OCI-LY7 (cell line): ENCODE data around the gene STXBP5. TPM values are rescaled to one million over a fixed set of nuclear protein-coding genes. Genes with fewer than 3 reads are reported as not detected.

Experiments
- BruUV-seq: library from RNA; stranded (reverse); fragments of 400-500 nt; replicated peaks from 2 replicates; lab custom pipeline; 2021; lab: Mats Ljungman, UMichigan
- CTCF ChIA-PET: fragments of 300-600 bp; sonication (Branson Sonifier 250); formaldehyde crosslinking; loops from one replicate; lab custom pipeline; 2022; ENCODE audit warnings: antibody characterized with exemption; ENCODE audit not compliant: unreplicated experiment; lab: Charles Lee
- POLR2A ChIA-PET: fragments of 300-600 bp; sonication (Branson Sonifier 250); formaldehyde crosslinking; loops from one replicate; lab custom pipeline; 2022; ENCODE audit warnings: antibody characterized with exemption; lab: Charles Lee
- DNase-seq: peaks from one replicate; pipeline ENCODE4 v3.0.0-alpha.2; 2015; ENCODE audit warnings: low spot score
- H2AFZ ChIP-seq: fragments of 200-600 bp; sonication (generic), shearing (Covaris generic); 2 replicates; pipeline ENCODE4 v1.6.1; 2014; ENCODE audit warnings: mild to moderate bottlenecking, antibody characterized with exemption, low read length, moderate library complexity
- H3K27ac ChIP-seq: fragments of 200-600 bp; sonication (generic); 2 replicates; pipeline ENCODE4 v1.5.1; 2014; ENCODE audit warnings: mixed run types, low read depth, mild to moderate bottlenecking, moderate library complexity, low read length, inconsistent platforms; ENCODE audit not compliant: poor library complexity, severe bottlenecking
- H3K36me3 ChIP-seq: fragments of 200-600 bp; sonication (generic); 2 replicates; pipeline ENCODE4 v1.6.1; 2014; ENCODE audit warnings: mild to moderate bottlenecking, antibody characterized with exemption, low read length, moderate library complexity, mixed read lengths; ENCODE audit not compliant: insufficient read depth
- H3K4me1 ChIP-seq: fragments of 200-600 bp; sonication (generic); 2 replicates; pipeline ENCODE4 v1.5.1; 2014; ENCODE audit warnings: mild to moderate bottlenecking, low read length; ENCODE audit not compliant: insufficient read depth, poor library complexity, severe bottlenecking
- H3K4me2 ChIP-seq: fragments of 200-600 bp; sonication (generic); 2 replicates; pipeline ENCODE4 v1.6.1; 2014; ENCODE audit warnings: mild to moderate bottlenecking, low read length
- H3K4me3 ChIP-seq: fragments of 200-600 bp; sonication (generic); 2 replicates; pipeline ENCODE4 v1.5.1; 2014; ENCODE audit warnings: mild to moderate bottlenecking, low read depth, low read length; ENCODE audit not compliant: poor library complexity, severe bottlenecking
- H3K79me2 ChIP-seq: fragments of 200-600 bp; sonication (generic); 2 replicates; pipeline ENCODE4 v1.6.1; 2016; ENCODE audit warnings: low read depth, mild to moderate bottlenecking, low read length, moderate library complexity, mixed read lengths; ENCODE audit not compliant: insufficient read depth
- H3K9me2 ChIP-seq: fragments of 200-600 bp; sonication (generic); 2 replicates; pipeline ENCODE4 v1.6.1; 2016; ENCODE audit warnings: mild to moderate bottlenecking, low read length, mixed read lengths; ENCODE audit not compliant: insufficient read depth
- H3K9me3 ChIP-seq: fragments of 200-600 bp; sonication (generic); 2 replicates; pipeline ENCODE4 v1.6.1; 2014; ENCODE audit warnings: mild to moderate bottlenecking, mixed run types, low read length, mixed read lengths
- H4K20me1 ChIP-seq: fragments of 200-600 bp; sonication (generic); 2 replicates; pipeline ENCODE4 v1.6.1; 2014; ENCODE audit warnings: mild to moderate bottlenecking, antibody characterized with exemption, low read length, moderate library complexity, mixed read lengths; ENCODE audit not compliant: insufficient read depth
- EZH2phosphoT487 ChIP-seq: fragments of 200-600 bp; sonication (generic); IDR thresholded peaks from 2 replicates; pipeline ENCODE4 v1.6.1; 2018; ENCODE audit warnings: low read depth, borderline replicate concordance, mild to moderate bottlenecking, mixed run types, antibody characterized with exemption, low read length, moderate library complexity, mixed read lengths
- intact Hi-C: fragments of 100-400 bp; cut with micrococcal nuclease; formaldehyde crosslinking; loops from one replicate; pipeline ENCODE4 v1.10.0; 2022; ENCODE audit not compliant: unreplicated experiment
- total RNA-seq, 2 experiments: library from RNA; depleted of rRNA in 1 of 2; stranded (reverse); fragments of >200 nt in 1 of 2; shearing (Covaris generic) in 1 of 2; gene quantifications; 2 replicates each; pipeline ENCODE4 v1.2.3, GENCODE V29; 2014 to 2022
- TF ChIP-seq, protein P1 (sequence below): fragments of 200-600 bp; sonication (generic); conservative IDR thresholded peaks from 2 replicates; pipeline ENCODE4 v1.5.1; 2014; ENCODE audit warnings: mild to moderate bottlenecking, antibody characterized with exemption, low read length, moderate library complexity, mixed read lengths

The STXBP5 gene
- total RNA-seq, 2 experiments from 2014 or later = 12.3 to 15.4 TPM

GRCh38 chr6:147161253-147161973, 42.8 kb upstream of the STXBP5 start:
- no peaks in the 10 kb centered on the region for H3K4me1 ChIP-seq
- no peaks in the 10 kb centered on the region for H3K36me3 ChIP-seq
- POLR2A ChIA-PET = no interaction called here
- H3K9me2 ChIP-seq = no peaks in the 10 kb centered on the region; the same call in 1 of the 2 replicates
- no peaks in the 10 kb centered on the region for H4K20me1 ChIP-seq
- TF ChIP-seq EZH2phosphoT487 = no peak
- TF ChIP-seq, protein P1, sequence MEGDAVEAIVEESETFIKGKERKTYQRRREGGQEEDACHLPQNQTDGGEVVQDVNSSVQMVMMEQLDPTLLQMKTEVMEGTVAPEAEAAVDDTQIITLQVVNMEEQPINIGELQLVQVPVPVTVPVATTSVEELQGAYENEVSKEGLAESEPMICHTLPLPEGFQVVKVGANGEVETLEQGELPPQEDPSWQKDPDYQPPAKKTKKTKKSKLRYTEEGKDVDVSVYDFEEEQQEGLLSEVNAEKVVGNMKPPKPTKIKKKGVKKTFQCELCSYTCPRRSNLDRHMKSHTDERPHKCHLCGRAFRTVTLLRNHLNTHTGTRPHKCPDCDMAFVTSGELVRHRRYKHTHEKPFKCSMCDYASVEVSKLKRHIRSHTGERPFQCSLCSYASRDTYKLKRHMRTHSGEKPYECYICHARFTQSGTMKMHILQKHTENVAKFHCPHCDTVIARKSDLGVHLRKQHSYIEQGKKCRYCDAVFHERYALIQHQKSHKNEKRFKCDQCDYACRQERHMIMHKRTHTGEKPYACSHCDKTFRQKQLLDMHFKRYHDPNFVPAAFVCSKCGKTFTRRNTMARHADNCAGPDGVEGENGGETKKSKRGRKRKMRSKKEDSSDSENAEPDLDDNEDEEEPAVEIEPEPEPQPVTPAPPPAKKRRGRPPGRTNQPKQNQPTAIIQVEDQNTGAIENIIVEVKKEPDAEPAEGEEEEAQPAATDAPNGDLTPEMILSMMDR = no peak
- no peaks in the 10 kb centered on the region for H3K79me2 ChIP-seq
- CTCF ChIA-PET = no interaction called here
- no peak overlapping the region for H3K27ac ChIP-seq
- no TSS peak for BruUV-seq
- no peak overlapping the region for H3K4me2 ChIP-seq
- DNase-seq = no peak
- H2AFZ ChIP-seq = no peak overlapping the region
- no peak overlapping the region for H3K4me3 ChIP-seq
- H3K9me3 ChIP-seq = no peaks in the 10 kb centered on the region
- intact Hi-C loops = no loop called here

GRCh38 chr6:147161974-147162495, 42.2 kb upstream of the STXBP5 start:
- ChIA-PET POLR2A (no interaction called here), CTCF (no interaction called here)
- Histone ChIP-seq H3K79me2 (no peaks in the 10 kb centered on the region), H3K9me2 (no peaks in the 10 kb centered on the region; the same call in 1 of the 2 replicates), H3K4me1 (no peaks in the 10 kb centered on the region), H3K4me3 (no peak overlapping the region), H3K36me3 (no peaks in the 10 kb centered on the region), H4K20me1 (no peaks in the 10 kb centered on the region), H3K9me3 (no peaks in the 10 kb centered on the region), H2AFZ (no peak overlapping the region), H3K27ac (no peak overlapping the region), H3K4me2 (no peak overlapping the region)
- DNase-seq = no peak
- intact Hi-C loops = no loop called here
- no TSS peak for BruUV-seq
- TF ChIP-seq, protein P1 = no peak
- no peak for TF ChIP-seq EZH2phosphoT487

- H3K36me3 ChIP-seq = no peaks in the 10 kb centered on the region
- H3K4me3 ChIP-seq = no peak overlapping the region
- no peak for DNase-seq
- no peaks in the 10 kb centered on the region for H3K9me3 ChIP-seq
- H3K4me2 ChIP-seq = no peak overlapping the region
- CTCF ChIA-PET = no interaction called here
- no peak for TF ChIP-seq EZH2phosphoT487
- TF ChIP-seq, protein P1 = no peak
- no TSS peak for BruUV-seq
- no peak overlapping the region for H2AFZ ChIP-seq
- no peaks in the 10 kb centered on the region for H4K20me1 ChIP-seq
- H3K79me2 ChIP-seq = no peaks in the 10 kb centered on the region
- H3K27ac ChIP-seq = no peak overlapping the region
- intact Hi-C loops = no loop called here
- no peaks in the 10 kb centered on the region for H3K4me1 ChIP-seq
- no peaks in the 10 kb centered on the region for H3K9me2 ChIP-seq
- POLR2A ChIA-PET = interaction anchor here (0.9 kb wide), 1 partner anchor 11 kb away, joined by 3 read pairs; no protein-coding TSS in a partner anchor
These were observed 39.5 kb upstream of the STXBP5 start for GRCh38 chr6:147164761-147165160.
